GM12878 (cell line): ENCODE results near the gene CAPN10. TPM values are rescaled to one million over a fixed set of nuclear protein-coding genes. Genes with fewer than 3 reads are reported as not detected.

Experiments used
- ATAC-seq: fragments of 200-7000 bp; cut with Tn5 transposase; 3 replicates; pipeline ENCODE4 v1.9.1; 2020; ENCODE audit warnings: mild to moderate bottlenecking, moderate library complexity
- BruUV-seq: library from RNA; stranded (reverse); fragments of 400-500 nt; replicated peaks from 2 replicates; lab custom pipeline; 2021; lab: Mats Ljungman, UMichigan
- CTCF ChIA-PET: fragments of 300-600 bp; sonication (Branson Sonifier 250); formaldehyde crosslinking; extraction: SDS; loops from one replicate; lab custom pipeline; 2021; ENCODE audit warnings: inconsistent platforms; lab: Yijun Ruan, JAX
- POLR2A ChIA-PET: fragments of 350-600 bp; formaldehyde crosslinking; extraction: SDS; loops from one replicate; lab custom pipeline; 2021; ENCODE audit warnings: inconsistent platforms; lab: Charles Lee
- RAD21 ChIA-PET: fragments of 300-600 bp; sonication (Branson Sonifier 250); formaldehyde crosslinking; loops from one replicate; lab custom pipeline; 2023; ENCODE audit warnings: antibody characterized with exemption; ENCODE audit not compliant: unreplicated experiment; lab: Charles Lee
- SMC1A ChIA-PET: fragments of 300-600 bp; sonication (Branson Sonifier 250); formaldehyde crosslinking; loops from one replicate; lab custom pipeline; 2023; ENCODE audit not compliant: unreplicated experiment, uncharacterized antibody; lab: Charles Lee
- DNase-seq: peaks from one replicate; pipeline ENCODE4 v3.0.0-alpha.2; 2011; ENCODE audit warnings: low read depth, low spot score
- FAIRE-seq: peaks from 3 replicates; lab custom pipeline; 2011; peaks lifted over from hg19 to GRCh38; lab: Jason Lieb, UNC
- H2AFZ ChIP-seq: 2 replicates; pipeline ENCODE4 v1.6.0; 2011; ENCODE audit warnings: low read depth, low read length, control low read depth; ENCODE audit not compliant: control insufficient read depth
- H3K27ac ChIP-seq: 2 replicates; pipeline ENCODE4 v1.5.1; 2011; ENCODE audit warnings: control low read depth; ENCODE audit not compliant: control insufficient read depth, insufficient read depth
- H3K27me3 ChIP-seq, 2 experiments: replicated peaks in 1 of 2; 2 replicates each; pipeline versions ENCODE4 v1.6.0 to v1.6.1; 2011; ENCODE audit warnings: low read length in 1 of 2; ENCODE audit not compliant: control insufficient read depth in 2 of 2, insufficient read depth in 2 of 2
- H3K36me3 ChIP-seq, 2 experiments: 2 replicates each; pipeline ENCODE4 v1.5.1; 2011; ENCODE audit warnings: low read length in 1 of 2; ENCODE audit not compliant: control insufficient read depth in 2 of 2, insufficient read depth in 2 of 2
- H3K4me1 ChIP-seq: 2 replicates; pipeline ENCODE4 v1.6.1; 2011; ENCODE audit warnings: mild to moderate bottlenecking, low read length, moderate library complexity, mixed read lengths; ENCODE audit not compliant: control insufficient read depth, insufficient read depth
- H3K4me2 ChIP-seq: 2 replicates; pipeline ENCODE4 v1.6.0; 2011; ENCODE audit warnings: control low read depth; ENCODE audit not compliant: control insufficient read depth, insufficient read depth
- H3K4me3 ChIP-seq: fragments of 200-600 bp; sonication (generic); 2 replicates; pipeline ENCODE4 v1.5.1; 2016
- H3K79me2 ChIP-seq: 2 replicates; pipeline ENCODE4 v1.6.0; 2011; ENCODE audit warnings: low read length; ENCODE audit not compliant: control insufficient read depth, insufficient read depth
- H3K9ac ChIP-seq: 2 replicates; pipeline ENCODE4 v1.8.0; 2011; ENCODE audit warnings: low read length, control low read depth, mixed read lengths; ENCODE audit not compliant: control insufficient read depth, insufficient read depth
- H3K9me3 ChIP-seq: replicated peaks from 3 replicates; pipeline ENCODE4 v1.5.1; 2011; ENCODE audit warnings: mild to moderate bottlenecking, low read length; ENCODE audit not compliant: control insufficient read depth, insufficient read depth
- H4K20me1 ChIP-seq: 2 replicates; pipeline ENCODE4 v1.6.0; 2011; ENCODE audit not compliant: control insufficient read depth, insufficient read depth
- ATF7 ChIP-seq: fragments of 450-650 bp; IDR thresholded peaks from 2 replicates; pipeline ENCODE4 v1.6.1; 2016; ENCODE audit warnings: low read depth, mild to moderate bottlenecking
- CUX1 ChIP-seq: IDR thresholded peaks from 2 replicates; pipeline ENCODE4 v1.6.1; 2012; ENCODE audit warnings: improper control_type of control experiment, low read depth, low read length; ENCODE audit not compliant: insufficient replicate concordance
- NR2F1 ChIP-seq: fragments of 450-650 bp; conservative IDR thresholded peaks from 2 replicates; pipeline ENCODE4 v1.6.1; 2017; ENCODE audit warnings: mild to moderate bottlenecking
- PAX8 ChIP-seq: fragments of 450-650 bp; IDR thresholded peaks from 2 replicates; pipeline ENCODE4 v1.6.1; 2017; ENCODE audit warnings: mild to moderate bottlenecking, moderate library complexity
- RB1 ChIP-seq: fragments of 450-650 bp; formaldehyde crosslinking; IDR thresholded peaks from 2 replicates; pipeline ENCODE4 v1.6.1; 2017; ENCODE audit warnings: mild to moderate bottlenecking, borderline replicate concordance
- WGBS: methylation state at CpG from one replicate; pipeline ENCODE4 v1.1.6; 2016; ENCODE audit warnings: low lambda C conversion rate; ENCODE audit not compliant: insufficient replicate concordance, insufficient coverage; ENCODE audit errors: missing lambda C conversion rate; 5-methylcytosine and 5-hydroxymethylcytosine counted together
- in situ Hi-C: fragments of 300-500 bp; cut with MboI; formaldehyde crosslinking; loops from 9 replicates; pipeline ENCODE4 v1.14.3; 2018; ENCODE audit warnings: mixed read lengths
- intact Hi-C: fragments of 100-400 bp; cut with micrococcal nuclease; formaldehyde crosslinking; loops from one replicate; pipeline ENCODE4 v1.14.2; 2022; ENCODE audit not compliant: unreplicated experiment
- polyA plus RNA-seq, 11 experiments: library from polyadenylated mRNA; depleted of rRNA in 4 of 11; unstranded in 6 of 11; stranded (reverse) in 5 of 11; fragments of >200 nt; fragmentation: Nextera tagmentation in 4 of 11; fragmentation: Illumina TruSeq in 1 of 11; extraction: Ambion mirVana in 4 of 11; extraction: Trizol in 1 of 11; gene quantifications; 1 replicate in 1 of 11; 2 replicates in 10 of 11; pipeline versions ENCODE4 v1.2.1 to v1.2.3, GENCODE V29; 2011 to 2016; ENCODE audit warnings: inconsistent platforms in 2 of 11, missing spikeins in 2 of 11, low read depth in 1 of 11
- total RNA-seq, 4 experiments: library from RNA; depleted of rRNA in 3 of 4; stranded (reverse); fragments of >200 nt in 3 of 4; fragmentation: Illumina TruSeq in 1 of 4; extraction: Trizol in 1 of 4; gene quantifications; 2 replicates each; pipeline versions ENCODE4 v1.2.1 to v1.2.3, GENCODE V29; 2013 to 2021

CAPN10 gene
- total and polyA plus RNA-seq, 10 of the 15 experiments (the other 5 are each of a cell fraction or from before 2014, with no cell fraction given): 0.37 to 40.6 (median 17.5) TPM

GRCh38 chr2:240605867-240606743 is 19.6 kb downstream of the CAPN10 start:
- ATAC-seq: no peak
- H3K4me3 ChIP-seq: no peak overlapping the region
- no peak overlapping the region for H3K27ac ChIP-seq
- H2AFZ ChIP-seq: no peak overlapping the region
- POLR2A ChIA-PET: no interaction called here
- BruUV-seq: no TSS peak
- in situ Hi-C loops: no loop called here
- H3K4me2 ChIP-seq: no peak overlapping the region
- H3K9me3 ChIP-seq: no peaks in the 10 kb centered on the region
- TF ChIP-seq CUX1 (no peak), RB1 (no peak), ATF7 (no peak), PAX8 (no peak), NR2F1 (no peak)
- TF ChIP-seq, all 136 proteins: peak for 0
- no peaks in the 10 kb centered on the region for H4K20me1 ChIP-seq
- 77% methylated on average over 12 of the region's 12 CpGs for WGBS
- no peak overlapping the region for H3K9ac ChIP-seq
- ChIA-PET CTCF (interaction anchor here (0.5 kb wide), 1 partner anchor 47 kb away, joined by 3 read pairs; no protein-coding TSS in a partner anchor), SMC1A (no interaction called here), RAD21 (no interaction called here)
- H3K36me3 ChIP-seq: no peaks in the 10 kb centered on the region
- H3K79me2 ChIP-seq: no peaks in the 10 kb centered on the region
- FAIRE-seq: no peak
- H3K4me1 ChIP-seq: no peaks in the 10 kb centered on the region
- H3K27me3 ChIP-seq: no peaks in the 10 kb centered on the region
- intact Hi-C loops: no loop called here
- no peak for DNase-seq
